GM18868 (cell line): Measurements from ENCODE around the gene SIRT3.
"Not testable (repeated sequence)": the region's sequence is repeated elsewhere in the genome, so short reads cannot be mapped to it uniquely, and the experiment has no call there.

Source experiments
- ATAC-seq: cut with Tn5 transposase; IDR thresholded peaks from one replicate; pipeline ENCODE4 v1.9.1; 2021; ENCODE audit warnings: mild to moderate bottlenecking, moderate library complexity; ENCODE audit not compliant: unreplicated experiment

Gene SIRT3

DNA sequence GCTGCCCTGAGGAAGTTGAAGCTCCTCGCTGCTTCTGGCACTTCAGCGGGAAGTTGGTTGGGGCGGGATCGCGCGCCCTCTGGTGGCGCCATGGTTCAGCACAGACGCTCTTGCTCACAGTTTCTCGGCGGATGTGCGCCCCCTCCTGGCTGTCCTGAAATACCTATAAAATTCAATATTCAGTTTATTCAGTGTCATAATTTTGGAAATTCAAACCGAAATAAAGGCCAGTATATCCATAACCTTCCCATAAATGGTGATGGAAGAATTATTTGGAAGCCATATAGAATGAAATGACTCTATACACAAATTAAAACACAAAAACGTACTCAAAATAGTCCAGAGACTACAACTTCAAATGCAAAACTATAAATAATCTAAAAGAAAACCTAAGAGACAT, 55.9 kb downstream of the SIRT3 start:
- ATAC-seq: not testable (repeated sequence)
